ENCODE results near the gene SWAP70.

Gene SWAP70

DNA sequence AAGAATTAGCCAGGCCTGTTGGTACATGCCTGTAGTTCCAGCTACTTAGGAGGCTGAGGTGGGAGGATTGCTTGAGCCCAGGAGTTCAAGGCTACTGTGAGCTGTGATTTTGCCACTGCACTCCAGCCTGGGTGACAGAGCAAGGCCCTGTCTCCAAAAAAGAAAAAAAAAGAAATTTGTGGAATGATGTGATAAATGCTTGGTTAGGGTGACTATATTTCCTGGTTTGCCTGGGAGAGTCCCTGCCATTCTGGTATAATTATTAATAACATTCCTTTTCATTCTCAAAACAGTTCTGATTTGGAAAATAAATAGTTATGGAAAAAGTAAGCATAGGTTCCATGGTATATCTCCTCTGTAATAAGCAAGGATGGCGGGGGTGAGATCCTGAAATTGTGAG lies 74.8 kb downstream of the SWAP70 start:
- H3K9me3 ChIP-seq (ENCODE audit: insufficient read depth, low read depth, low read length) = peaks cover 4% of the 10 kb centered on the region; the same call in 1 of the 2 replicates
- no peak for TF ChIP-seq EZH2phosphoT487 (IDR thresholded peaks at IDR 0.05; ENCODE audit: borderline replicate concordance)
- TF ChIP-seq, protein P1, sequence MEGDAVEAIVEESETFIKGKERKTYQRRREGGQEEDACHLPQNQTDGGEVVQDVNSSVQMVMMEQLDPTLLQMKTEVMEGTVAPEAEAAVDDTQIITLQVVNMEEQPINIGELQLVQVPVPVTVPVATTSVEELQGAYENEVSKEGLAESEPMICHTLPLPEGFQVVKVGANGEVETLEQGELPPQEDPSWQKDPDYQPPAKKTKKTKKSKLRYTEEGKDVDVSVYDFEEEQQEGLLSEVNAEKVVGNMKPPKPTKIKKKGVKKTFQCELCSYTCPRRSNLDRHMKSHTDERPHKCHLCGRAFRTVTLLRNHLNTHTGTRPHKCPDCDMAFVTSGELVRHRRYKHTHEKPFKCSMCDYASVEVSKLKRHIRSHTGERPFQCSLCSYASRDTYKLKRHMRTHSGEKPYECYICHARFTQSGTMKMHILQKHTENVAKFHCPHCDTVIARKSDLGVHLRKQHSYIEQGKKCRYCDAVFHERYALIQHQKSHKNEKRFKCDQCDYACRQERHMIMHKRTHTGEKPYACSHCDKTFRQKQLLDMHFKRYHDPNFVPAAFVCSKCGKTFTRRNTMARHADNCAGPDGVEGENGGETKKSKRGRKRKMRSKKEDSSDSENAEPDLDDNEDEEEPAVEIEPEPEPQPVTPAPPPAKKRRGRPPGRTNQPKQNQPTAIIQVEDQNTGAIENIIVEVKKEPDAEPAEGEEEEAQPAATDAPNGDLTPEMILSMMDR (conservative IDR thresholded peaks at IDR 0.05; ENCODE audit: low read length) = no peak
- no peak overlapping the region for H3K4me3 ChIP-seq (ENCODE audit: low read length, poor library complexity, severe bottlenecking)
- no peak overlapping the region for H2AFZ ChIP-seq (ENCODE audit: low read length)
- peaks cover 49% of the 10 kb centered on the region; the same call in 1 of the 2 replicates for H3K36me3 ChIP-seq (ENCODE audit: insufficient read depth, low read length)
- H3F3A ChIP-seq (ENCODE audit: low read depth) = no peaks in the 10 kb centered on the region
- peaks cover 10% of the 10 kb centered on the region for H3K4me1 ChIP-seq (ENCODE audit: insufficient read depth, low read length, poor library complexity, severe bottlenecking)
- H3K9me2 ChIP-seq (replicated peaks; ENCODE audit: low read depth, low read length) = no peaks in the 10 kb centered on the region
- H4K20me1 ChIP-seq (ENCODE audit: insufficient read depth, low read length, poor library complexity, severe bottlenecking) = no peaks in the 10 kb centered on the region
- H3K4me2 ChIP-seq (ENCODE audit: low read depth, low read length, poor library complexity, severe bottlenecking) = no peak overlapping the region
- H3K79me2 ChIP-seq (ENCODE audit: insufficient read depth, low read length) = no peaks in the 10 kb centered on the region
- H3K9ac ChIP-seq (ENCODE audit: low read depth, low read length, poor library complexity, severe bottlenecking) = no peak overlapping the region
- H3K27me3 ChIP-seq (ENCODE audit: insufficient read depth, low read length, poor library complexity, severe bottlenecking) = no peaks in the 10 kb centered on the region

DNA sequence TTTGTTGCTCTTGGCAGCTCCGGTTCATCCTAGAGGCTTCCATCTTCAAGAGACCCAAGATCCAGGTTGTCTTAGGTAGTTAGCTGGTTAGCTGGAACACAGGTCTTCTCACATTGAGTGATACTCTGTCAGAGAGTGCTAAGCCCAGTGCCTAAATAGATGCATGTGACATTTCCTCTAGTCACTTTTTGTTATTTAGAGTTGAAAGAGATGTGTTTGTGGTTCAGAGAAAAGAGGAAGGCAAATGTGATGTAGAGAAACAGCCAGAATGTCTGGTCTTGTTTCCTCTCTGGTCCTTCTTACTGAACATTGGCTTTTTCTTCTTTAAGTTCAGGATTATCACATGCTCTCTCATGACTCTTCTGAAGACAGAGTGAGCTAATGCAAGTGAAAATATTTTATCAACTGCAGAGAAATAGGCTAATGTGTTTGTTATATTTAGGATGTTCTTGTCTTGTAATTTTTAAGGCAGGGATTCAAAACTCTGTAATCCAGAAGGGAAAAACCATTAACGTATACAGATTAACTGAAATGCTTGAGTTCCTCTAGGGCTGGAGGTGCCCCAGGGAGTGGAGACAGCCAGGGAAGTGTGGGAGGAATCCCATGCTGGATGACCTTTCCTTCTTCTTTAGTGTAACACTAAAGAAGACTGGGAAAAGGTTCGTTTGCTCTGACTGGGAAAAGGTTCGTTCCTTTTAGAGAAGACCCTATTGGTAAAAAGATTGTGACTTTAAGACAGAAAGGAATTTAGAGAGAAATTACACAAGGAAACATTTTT lies 75.4 kb downstream of the SWAP70 start:
- Histone ChIP-seq H3K4me1 (ENCODE audit: insufficient read depth, low read length, poor library complexity, severe bottlenecking) (peaks cover 10% of the 10 kb centered on the region), H2AFZ (ENCODE audit: low read length) (no peak overlapping the region)
- TF ChIP-seq, protein P1 (conservative IDR thresholded peaks at IDR 0.05; ENCODE audit: low read length) = no peak
- TF ChIP-seq EZH2phosphoT487 (IDR thresholded peaks at IDR 0.05; ENCODE audit: borderline replicate concordance) = no peak

DNA sequence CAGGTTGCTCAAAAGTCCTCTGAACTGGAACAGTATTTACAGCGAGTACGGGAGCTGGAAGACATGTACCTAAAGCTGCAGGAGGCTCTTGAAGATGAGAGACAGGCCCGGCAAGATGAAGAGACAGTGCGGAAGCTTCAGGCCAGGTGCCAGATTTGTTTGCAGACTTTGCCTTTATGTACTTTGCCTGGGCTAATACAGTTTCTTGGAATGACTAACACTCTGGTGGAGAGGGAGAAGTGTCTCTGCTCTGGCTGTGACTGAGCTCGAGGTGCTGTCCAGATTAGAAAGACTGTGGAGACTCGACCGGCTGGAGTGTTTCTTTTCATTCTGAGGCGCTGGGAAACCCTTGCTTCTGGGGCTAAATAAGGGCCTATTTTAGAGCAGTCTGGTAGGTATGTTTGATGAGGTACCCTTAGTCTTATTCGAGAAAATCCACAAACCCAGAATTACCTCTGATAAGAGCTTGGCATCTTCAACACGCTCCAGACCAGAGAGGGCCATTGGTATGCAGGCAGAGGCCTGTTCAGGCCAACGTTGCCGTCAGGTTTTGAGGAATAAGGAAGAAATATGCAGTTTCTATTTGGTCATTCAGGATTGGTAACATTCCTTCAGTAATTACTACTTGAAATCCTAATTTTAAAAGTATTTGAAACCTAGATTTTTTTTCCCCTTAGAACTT lies 76.5 kb downstream of the SWAP70 start:
- H3K4me3 ChIP-seq (ENCODE audit: low read length, poor library complexity, severe bottlenecking) = no peak overlapping the region
- no peak overlapping the region for H3K9ac ChIP-seq (ENCODE audit: low read depth, low read length, poor library complexity, severe bottlenecking)
- H3K36me3 ChIP-seq (ENCODE audit: insufficient read depth, low read length) = peaks cover 48% of the 10 kb centered on the region; the same call in 1 of the 2 replicates
- H3F3A ChIP-seq (ENCODE audit: low read depth) = no peaks in the 10 kb centered on the region
- peaks cover 13% of the 10 kb centered on the region for H3K4me1 ChIP-seq (ENCODE audit: insufficient read depth, low read length, poor library complexity, severe bottlenecking)
- H3K27me3 ChIP-seq (ENCODE audit: insufficient read depth, low read length, poor library complexity, severe bottlenecking) = no peaks in the 10 kb centered on the region
- no peak for TF ChIP-seq EZH2phosphoT487 (IDR thresholded peaks at IDR 0.05; ENCODE audit: borderline replicate concordance)
- TF ChIP-seq, protein P1 (conservative IDR thresholded peaks at IDR 0.05; ENCODE audit: low read length) = no peak
- H4K20me1 ChIP-seq (ENCODE audit: insufficient read depth, low read length, poor library complexity, severe bottlenecking) = no peaks in the 10 kb centered on the region
- H3K9me3 ChIP-seq (ENCODE audit: insufficient read depth, low read depth, low read length) = peaks cover 9% of the 10 kb centered on the region; the same call in 1 of the 2 replicates
- no peak overlapping the region for H2AFZ ChIP-seq (ENCODE audit: low read length)
- H3K79me2 ChIP-seq (ENCODE audit: insufficient read depth, low read length) = no peaks in the 10 kb centered on the region
- H3K9me2 ChIP-seq (replicated peaks; ENCODE audit: low read depth, low read length) = no peaks in the 10 kb centered on the region
- H3K4me2 ChIP-seq (ENCODE audit: low read depth, low read length, poor library complexity, severe bottlenecking) = no peak overlapping the region

More for the DNA sequence above, 75.4 kb downstream of the SWAP70 start:
- Histone ChIP-seq H3K4me3 (ENCODE audit: low read length, poor library complexity, severe bottlenecking) (no peak overlapping the region), H3K36me3 (ENCODE audit: insufficient read depth, low read length) (peaks cover 49% of the 10 kb centered on the region; the same call in 1 of the 2 replicates), H3K9me2 (replicated peaks; ENCODE audit: low read depth, low read length) (no peaks in the 10 kb centered on the region), H3F3A (ENCODE audit: low read depth) (no peaks in the 10 kb centered on the region), H3K9me3 (ENCODE audit: insufficient read depth, low read depth, low read length) (peaks cover 7% of the 10 kb centered on the region; the same call in 1 of the 2 replicates), H3K79me2 (ENCODE audit: insufficient read depth, low read length) (no peaks in the 10 kb centered on the region), H4K20me1 (ENCODE audit: insufficient read depth, low read length, poor library complexity, severe bottlenecking) (no peaks in the 10 kb centered on the region), H3K27me3 (ENCODE audit: insufficient read depth, low read length, poor library complexity, severe bottlenecking) (no peaks in the 10 kb centered on the region), H3K4me2 (ENCODE audit: low read depth, low read length, poor library complexity, severe bottlenecking) (no peak overlapping the region), H3K9ac (ENCODE audit: low read depth, low read length, poor library complexity, severe bottlenecking) (no peak overlapping the region)
